Heart left ventricle (tissue), 16 donors: ENCODE results near the gene TRIM8. TPM values are rescaled to one million over a fixed set of nuclear protein-coding genes. Genes with fewer than 3 reads are reported as not detected.
A peak's percentile ranks its signal among the peaks of the same experiment; 100 is the strongest.

ENCODE experiments used
- ATAC-seq, 4 donors: fragments of 200-7000 bp; cut with Tn5 transposase; one replicate each; pipeline ENCODE4 v1.9.1; 2020 to 2022; ENCODE audit warnings: moderate library complexity in 4 of 4, mild to moderate bottlenecking in 3 of 4, moderate number of reproducible peaks in 1 of 4
- DNase-seq, 5 donors: peaks; one replicate each; pipeline ENCODE4 v3.0.0-alpha.2; 2020
- H3K27ac ChIP-seq, 12 donors: fragments of 200-600 bp; sonication (generic) in 4 of 12; one replicate each; pipeline versions ENCODE4 v1.5.0 to v1.8.0; 2016 to 2022; ENCODE audit warnings: mild to moderate bottlenecking in 2 of 12
- H3K27me3 ChIP-seq, 9 donors: fragments of 200-600 bp; sonication (generic) in 2 of 9; one replicate each; pipeline versions ENCODE4 v1.5.1 to v1.8.0; 2016 to 2022; ENCODE audit warnings: mild to moderate bottlenecking in 3 of 9
- H3K36me3 ChIP-seq, 9 donors: fragments of 200-600 bp; sonication (generic) in 2 of 9; one replicate each; pipeline versions ENCODE4 v1.5.0 to v1.8.0; 2018 to 2022; ENCODE audit warnings: mild to moderate bottlenecking in 2 of 9
- H3K4me1 ChIP-seq, 12 donors: fragments of 200-600 bp; sonication (generic) in 4 of 12; one replicate each; pipeline versions ENCODE4 v1.5.0 to v1.8.0; 2016 to 2022; ENCODE audit warnings: mild to moderate bottlenecking in 3 of 12
- H3K4me3 ChIP-seq, 12 donors: fragments of 200-600 bp; sonication (generic) in 4 of 12; one replicate each; pipeline versions ENCODE4 v1.5.0 to v1.8.0; 2017 to 2022; ENCODE audit warnings: mild to moderate bottlenecking in 9 of 12, moderate library complexity in 4 of 12
- H3K9me3 ChIP-seq, 12 donors: fragments of 200-600 bp; sonication (generic) in 4 of 12; one replicate each; pipeline versions ENCODE4 v1.5.0 to v1.8.0; 2016 to 2022; ENCODE audit warnings: mild to moderate bottlenecking in 1 of 12
- POLR2A ChIP-seq, 2 donors: fragments of 450-650 bp; IDR thresholded peaks; one replicate each; pipeline ENCODE4 v1.6.1; 2017; ENCODE audit warnings: antibody characterized with exemption in 2 of 2, mild to moderate bottlenecking in 2 of 2, moderate library complexity in 2 of 2
- WGBS, 4 donors: extraction: QIAGEN DNeasy Blood & Tissue Kit in 2 of 4; methylation state at CpG; one replicate each; pipeline versions ENCODE4 v1.1.5 to v1.1.7; 2013 to 2018; 5-methylcytosine and 5-hydroxymethylcytosine counted together
- intact Hi-C, 10 donors: fragments of 100-400 bp; cut with DNase I; formaldehyde crosslinking; loops; one replicate each; pipeline versions ENCODE4 v1.11.1 to v1.14.2; 2022
- polyA plus RNA-seq, 2 donors: library from polyadenylated mRNA; stranded (reverse); fragments of 200-250 nt; gene quantifications; one replicate each; pipeline ENCODE4 v1.2.3, GENCODE V29; 2013
- total RNA-seq, 9 donors: library from RNA; depleted of rRNA in 2 of 9; stranded (reverse); fragments of >200 nt in 2 of 9; fragmentation: NEBNext Ultra II Directional in 3 of 9; extraction: Animal tissue kit (Norgen Biotek cat#: 25700) in 3 of 9; gene quantifications; one replicate each; pipeline versions ENCODE4 v1.1.0 to v1.2.4, GENCODE V29; 2016 to 2023
- TF ChIP-seq, protein P1 (sequence below), 12 donors: fragments of 200-600 bp; sonication (generic) in 4 of 12; IDR thresholded peaks; one replicate each; pipeline versions ENCODE4 v1.5.0 to v1.8.0; 2018 to 2022; ENCODE audit warnings: antibody characterized with exemption in 12 of 12, mild to moderate bottlenecking in 5 of 12
- donor health status: ischemic (EF 13 %, LVEDD 7.1; RV severe dilation, severe dysfunction).
- donor health status: healthy with polysubstance abuse.
- donor health status: DM: no; HTN: yes; CAD: no.
- donor health status: DM: no; HTN: no; CAD: no.
- donor health status: ischemic (EF 25% LVEDD 6.9; RV normal size, moderate dysfunction).
- donor health status: ischemic (EF 25% LVEDD 5.7; RV mildly dilated, moderate dysfunction).
- donor health status: healthy.
- donor health status: DM: yes; HTN: yes; CAD: no.
- donor health status: ischemic (EF 35%, LVEDD 5.7; RV mildly dilated, moderate dysfunction).
- donor health status: nonischemic (EF 11% LVEDD 7.7; RV severe dilation, severe dysfunction).
- donor health status: DM: yes; HTN: yes; CAD: no.
- donor health status: PGD.
- donor health status: ischemic (EF 29% LVEDD 5.4; RV normal size, mild dysfunction).
- donor health status: nonischemic (EF 23%, LVEDD 6.1; RV moderate dilation, normal function).

TRIM8 gene
- total and polyA plus RNA-seq, 11 donors = 38.9 to 225 (median 102) TPM

DNA sequence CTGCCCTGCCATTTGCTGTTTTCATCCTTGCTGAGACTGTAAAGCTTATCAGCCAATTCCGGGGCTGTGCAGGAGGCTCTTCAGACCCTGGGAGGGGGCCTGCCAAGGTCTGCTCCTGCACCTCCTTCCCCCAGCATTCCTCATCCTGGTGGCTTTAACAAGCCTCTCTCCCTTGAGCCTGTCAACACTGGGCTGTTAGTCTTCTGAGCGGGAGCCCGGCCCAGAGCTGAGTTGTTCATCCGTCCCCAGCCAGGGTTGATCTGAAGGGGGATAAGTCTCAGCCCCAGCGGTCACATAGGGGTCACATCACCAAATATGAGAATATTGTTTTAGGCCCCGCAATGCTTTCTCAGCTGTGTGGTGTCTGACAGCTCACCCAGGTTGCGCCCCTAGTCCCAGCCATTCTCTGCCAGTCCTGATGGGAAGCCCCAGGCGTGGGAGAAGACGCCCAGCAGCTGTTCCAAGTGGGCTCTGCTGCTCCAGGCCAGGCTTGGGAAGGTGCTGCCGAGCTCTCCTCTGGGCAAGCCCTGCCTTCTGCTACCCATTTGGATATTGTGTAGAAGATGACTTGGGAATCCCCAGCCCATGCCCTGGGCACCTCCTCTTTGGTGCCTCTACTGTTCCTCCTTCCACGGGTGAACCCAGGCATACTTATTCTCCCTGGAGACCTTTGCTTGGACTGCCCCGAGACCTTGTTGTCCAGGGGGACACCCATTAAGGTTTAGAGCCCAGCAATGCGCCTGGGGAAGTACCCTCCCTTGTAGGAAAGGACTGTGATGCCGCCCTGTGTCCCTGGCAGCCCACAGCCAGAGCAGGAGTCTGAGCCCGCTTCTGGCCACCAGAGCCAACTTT, 23.5 kb upstream of the TRIM8 start:
- H3K36me3 ChIP-seq = peaks cover 0 to 35% (median 15%) of the 10 kb centered on the region in 9 donors
- no peaks in the 10 kb centered on the region for H3K27me3 ChIP-seq
- intact Hi-C loops = no loop called here
- H3K27ac ChIP-seq = peak overlapping the region; percentile 51 to 91 (median 81)
- H3K4me3 ChIP-seq = peak overlapping the region in 1 of 12 donors; percentile 7
- ATAC-seq (peak in 3 of 4 donors; percentile 57 to 72 (median 62)), DNase-seq (peak in 2 of 5 donors; percentile 49 to 76)
- peaks cover 0 to 71% (median 45%) of the 10 kb centered on the region in 12 donors for H3K4me1 ChIP-seq
- WGBS, 4 donors = 56 to 59% (median 58%) methylated on average over 13 to 15 of the region's 15 CpGs
- H3K9me3 ChIP-seq = no peaks in the 10 kb centered on the region
- no peak for TF ChIP-seq POLR2A (IDR thresholded peaks at IDR 0.05)
- TF ChIP-seq, protein P1, sequence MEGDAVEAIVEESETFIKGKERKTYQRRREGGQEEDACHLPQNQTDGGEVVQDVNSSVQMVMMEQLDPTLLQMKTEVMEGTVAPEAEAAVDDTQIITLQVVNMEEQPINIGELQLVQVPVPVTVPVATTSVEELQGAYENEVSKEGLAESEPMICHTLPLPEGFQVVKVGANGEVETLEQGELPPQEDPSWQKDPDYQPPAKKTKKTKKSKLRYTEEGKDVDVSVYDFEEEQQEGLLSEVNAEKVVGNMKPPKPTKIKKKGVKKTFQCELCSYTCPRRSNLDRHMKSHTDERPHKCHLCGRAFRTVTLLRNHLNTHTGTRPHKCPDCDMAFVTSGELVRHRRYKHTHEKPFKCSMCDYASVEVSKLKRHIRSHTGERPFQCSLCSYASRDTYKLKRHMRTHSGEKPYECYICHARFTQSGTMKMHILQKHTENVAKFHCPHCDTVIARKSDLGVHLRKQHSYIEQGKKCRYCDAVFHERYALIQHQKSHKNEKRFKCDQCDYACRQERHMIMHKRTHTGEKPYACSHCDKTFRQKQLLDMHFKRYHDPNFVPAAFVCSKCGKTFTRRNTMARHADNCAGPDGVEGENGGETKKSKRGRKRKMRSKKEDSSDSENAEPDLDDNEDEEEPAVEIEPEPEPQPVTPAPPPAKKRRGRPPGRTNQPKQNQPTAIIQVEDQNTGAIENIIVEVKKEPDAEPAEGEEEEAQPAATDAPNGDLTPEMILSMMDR (IDR thresholded peaks at IDR 0.05) = no peak

DNA sequence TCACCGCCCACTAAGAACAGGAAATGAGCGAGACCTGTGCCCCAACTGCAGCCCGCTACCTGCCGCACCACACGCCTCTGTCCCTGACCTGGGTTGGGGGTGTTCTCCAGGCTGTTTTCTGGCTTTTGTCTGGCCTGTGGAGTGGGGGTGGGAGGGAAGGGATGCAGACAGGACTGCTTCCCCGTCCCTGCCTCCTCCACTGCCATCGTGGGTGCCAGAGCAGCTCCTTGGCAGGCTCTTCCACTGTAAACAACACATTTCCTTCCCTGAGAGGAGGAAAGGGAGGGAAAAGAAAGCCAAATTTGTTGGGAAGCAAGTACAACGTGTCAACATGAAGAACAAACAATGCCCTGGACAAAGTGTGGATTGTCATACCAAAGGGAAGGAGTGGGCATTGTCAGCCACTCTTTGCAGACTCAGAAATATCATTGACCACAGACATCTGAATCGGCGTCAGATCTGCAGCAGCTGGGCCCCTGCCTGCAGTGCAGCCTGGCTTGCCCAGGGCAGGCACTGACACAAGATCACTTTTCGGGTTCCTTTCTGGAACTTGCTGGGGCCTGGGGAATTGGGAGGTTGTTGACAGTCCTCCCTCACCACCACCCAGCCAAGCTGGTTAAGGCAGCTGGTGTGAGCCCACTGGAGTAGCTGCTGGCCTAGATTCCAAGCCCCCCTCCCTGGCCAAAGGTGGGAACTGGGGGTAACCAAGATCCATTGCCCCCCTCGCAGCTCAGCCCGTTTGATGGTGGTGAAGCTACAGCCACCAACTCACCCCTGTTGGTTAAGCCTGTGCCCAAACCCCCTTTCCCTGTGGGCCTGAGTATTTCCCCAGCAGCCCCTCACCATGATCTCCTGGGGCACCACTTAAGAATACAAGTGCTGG, 22.6 kb upstream of the TRIM8 start:
- H3K4me3 ChIP-seq = no peak overlapping the region
- intact Hi-C loops = no loop called here
- no peak for ATAC-seq

DNA sequence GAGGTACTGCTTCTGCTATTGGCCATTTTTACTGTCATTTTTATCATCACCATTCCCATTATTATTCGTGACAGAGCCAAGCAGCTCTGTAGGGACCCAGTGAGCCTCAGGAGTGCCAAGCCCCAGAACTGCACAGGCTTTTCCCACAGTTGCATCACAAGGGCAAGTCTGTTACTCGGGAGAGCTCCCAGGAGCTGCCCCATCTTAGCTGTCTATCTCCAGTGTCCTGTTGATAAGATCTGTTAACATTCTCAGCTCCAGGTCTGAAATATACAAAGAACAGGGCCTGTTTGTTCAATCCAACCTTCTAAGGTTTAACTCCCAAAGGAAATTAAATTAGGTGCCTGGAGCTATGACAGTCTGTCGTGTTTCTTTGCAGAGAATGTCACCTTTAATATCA, 20.2 kb upstream of the TRIM8 start:
- Histone ChIP-seq H3K9me3 (no peaks in the 10 kb centered on the region), H3K27me3 (no peaks in the 10 kb centered on the region), H3K4me1 (peaks cover 11 to 82% (median 72%) of the 10 kb centered on the region in 12 donors), H3K36me3 (peaks cover 0 to 12% (median 0%) of the 10 kb centered on the region in 9 donors), H3K27ac (no peak overlapping the region), H3K4me3 (no peak overlapping the region)
- TF ChIP-seq POLR2A (IDR thresholded peaks at IDR 0.05) = no peak
- TF ChIP-seq, protein P1 (IDR thresholded peaks at IDR 0.05) = no peak
- WGBS, 4 donors = 74 to 89% (median 85%) methylated on average over 3 of the region's 3 CpGs
- intact Hi-C loops = no loop called here
- ATAC-seq (no peak), DNase-seq (no peak)

More for the DNA sequence above, 22.6 kb upstream of the TRIM8 start:
- Histone ChIP-seq H3K27ac (peak overlapping the region in 11 of 12 donors; percentile 18 to 91 (median 79)), H3K36me3 (peaks cover 0 to 26% (median 12%) of the 10 kb centered on the region in 9 donors), H3K9me3 (no peaks in the 10 kb centered on the region), H3K4me1 (peaks cover 0 to 75% (median 50%) of the 10 kb centered on the region in 12 donors), H3K27me3 (no peaks in the 10 kb centered on the region)
- DNase-seq = no peak
- 60 to 77% (median 67%) methylated on average over 13 of the region's 13 CpGs for WGBS, 4 donors
- TF ChIP-seq, protein P1 (IDR thresholded peaks at IDR 0.05) = no peak
- no peak for TF ChIP-seq POLR2A (IDR thresholded peaks at IDR 0.05)
